HL-60 (cell line): Measurements from ENCODE around the gene FAS.

Experiments
- CTCF ChIP-seq: IDR thresholded peaks from one replicate; pipeline ENCODE4 v1.5.1; 2011; ENCODE audit warnings: low read length, control low read depth, inconsistent platforms; ENCODE audit not compliant: insufficient read depth
- POLR2AphosphoS5 ChIP-seq: IDR thresholded peaks from 2 replicates; pipeline ENCODE4 v1.6.1; 2012; ENCODE audit warnings: low read depth
- REST ChIP-seq: IDR thresholded peaks from 2 replicates; pipeline ENCODE4 v1.6.1; 2012; ENCODE audit warnings: low read depth; ENCODE audit not compliant: insufficient replicate concordance
- SPI1 ChIP-seq: IDR thresholded peaks from 2 replicates; pipeline ENCODE4 v1.6.1; 2012; ENCODE audit warnings: low read depth, mild to moderate bottlenecking, borderline replicate concordance

- TF ChIP-seq CTCF (no peak), POLR2AphosphoS5 (peak; percentile 43; the same call in 1 of the 2 replicates), REST (peak; percentile 51), SPI1 (peak; percentile 33; the same call in 1 of the 2 replicates)
These were observed at the start of gene FAS for GRCh38 chr10:88990384-88991160.
